Breast epithelium (tissue), 3 donors: ENCODE measurements around the gene ULBP1.

ENCODE experiments used
- POLR2A ChIP-seq: fragments of 450-650 bp; IDR thresholded peaks from one replicate; pipeline ENCODE4 v1.6.1; 2016; ENCODE audit warnings: antibody characterized with exemption, mild to moderate bottlenecking, moderate library complexity
- TF ChIP-seq, protein P1 (sequence below), 3 donors: fragments of 450-650 bp; IDR thresholded peaks; one replicate each; pipeline ENCODE4 v1.5.1; 2016 to 2017; ENCODE audit warnings: antibody characterized with exemption in 3 of 3, mild to moderate bottlenecking in 3 of 3, moderate library complexity in 3 of 3

GRCh38 chr6:149995235-149995750 lies 31.6 kb downstream of the ULBP1 start:
- TF ChIP-seq POLR2A: no peak
- TF ChIP-seq, protein P1, sequence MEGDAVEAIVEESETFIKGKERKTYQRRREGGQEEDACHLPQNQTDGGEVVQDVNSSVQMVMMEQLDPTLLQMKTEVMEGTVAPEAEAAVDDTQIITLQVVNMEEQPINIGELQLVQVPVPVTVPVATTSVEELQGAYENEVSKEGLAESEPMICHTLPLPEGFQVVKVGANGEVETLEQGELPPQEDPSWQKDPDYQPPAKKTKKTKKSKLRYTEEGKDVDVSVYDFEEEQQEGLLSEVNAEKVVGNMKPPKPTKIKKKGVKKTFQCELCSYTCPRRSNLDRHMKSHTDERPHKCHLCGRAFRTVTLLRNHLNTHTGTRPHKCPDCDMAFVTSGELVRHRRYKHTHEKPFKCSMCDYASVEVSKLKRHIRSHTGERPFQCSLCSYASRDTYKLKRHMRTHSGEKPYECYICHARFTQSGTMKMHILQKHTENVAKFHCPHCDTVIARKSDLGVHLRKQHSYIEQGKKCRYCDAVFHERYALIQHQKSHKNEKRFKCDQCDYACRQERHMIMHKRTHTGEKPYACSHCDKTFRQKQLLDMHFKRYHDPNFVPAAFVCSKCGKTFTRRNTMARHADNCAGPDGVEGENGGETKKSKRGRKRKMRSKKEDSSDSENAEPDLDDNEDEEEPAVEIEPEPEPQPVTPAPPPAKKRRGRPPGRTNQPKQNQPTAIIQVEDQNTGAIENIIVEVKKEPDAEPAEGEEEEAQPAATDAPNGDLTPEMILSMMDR (IDR thresholded peaks at IDR 0.05): no peak
